Fibroblast of pulmonary artery (primary cell): ENCODE results near the gene PF4V1.

Source experiments
- DNase-seq: peaks from one replicate; pipeline ENCODE4 v3.0.0-alpha.2; 2010; ENCODE audit warnings: low read depth
- H3K4me3 ChIP-seq: replicated peaks from 2 replicates; pipeline ENCODE4 v1.5.1; 2011; ENCODE audit warnings: low read depth, mild to moderate bottlenecking, control low read depth, low read length, moderate library complexity
- TF ChIP-seq, protein P1 (sequence below): IDR thresholded peaks from 2 replicates; pipeline ENCODE4 v1.5.1; 2011; ENCODE audit warnings: mild to moderate bottlenecking, control low read depth, low read length, inconsistent platforms; ENCODE audit errors: missing control alignments

Gene PF4V1

DNA sequence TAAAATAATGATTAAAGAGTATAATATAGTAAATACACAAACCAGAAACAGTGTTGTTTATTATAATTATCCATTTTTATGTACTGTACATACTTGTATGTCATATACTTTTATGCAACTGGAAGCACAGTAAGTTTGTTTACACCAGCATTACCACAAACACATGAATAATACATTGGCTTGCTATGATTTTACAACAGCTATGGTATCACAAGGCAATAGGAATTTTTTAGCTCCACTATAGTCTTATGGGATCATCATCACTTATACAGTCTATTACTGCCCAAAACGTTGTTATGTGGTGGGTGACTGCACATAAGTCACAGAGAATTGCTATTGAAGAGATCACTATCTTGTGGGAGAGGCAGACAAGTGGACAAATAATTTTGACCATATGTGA, 1.8 kb upstream of the PF4V1 start:
- H3K4me3 ChIP-seq, result no peak overlapping the region
- TF ChIP-seq, protein P1, sequence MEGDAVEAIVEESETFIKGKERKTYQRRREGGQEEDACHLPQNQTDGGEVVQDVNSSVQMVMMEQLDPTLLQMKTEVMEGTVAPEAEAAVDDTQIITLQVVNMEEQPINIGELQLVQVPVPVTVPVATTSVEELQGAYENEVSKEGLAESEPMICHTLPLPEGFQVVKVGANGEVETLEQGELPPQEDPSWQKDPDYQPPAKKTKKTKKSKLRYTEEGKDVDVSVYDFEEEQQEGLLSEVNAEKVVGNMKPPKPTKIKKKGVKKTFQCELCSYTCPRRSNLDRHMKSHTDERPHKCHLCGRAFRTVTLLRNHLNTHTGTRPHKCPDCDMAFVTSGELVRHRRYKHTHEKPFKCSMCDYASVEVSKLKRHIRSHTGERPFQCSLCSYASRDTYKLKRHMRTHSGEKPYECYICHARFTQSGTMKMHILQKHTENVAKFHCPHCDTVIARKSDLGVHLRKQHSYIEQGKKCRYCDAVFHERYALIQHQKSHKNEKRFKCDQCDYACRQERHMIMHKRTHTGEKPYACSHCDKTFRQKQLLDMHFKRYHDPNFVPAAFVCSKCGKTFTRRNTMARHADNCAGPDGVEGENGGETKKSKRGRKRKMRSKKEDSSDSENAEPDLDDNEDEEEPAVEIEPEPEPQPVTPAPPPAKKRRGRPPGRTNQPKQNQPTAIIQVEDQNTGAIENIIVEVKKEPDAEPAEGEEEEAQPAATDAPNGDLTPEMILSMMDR, result no peak
- DNase-seq, result no peak

DNA sequence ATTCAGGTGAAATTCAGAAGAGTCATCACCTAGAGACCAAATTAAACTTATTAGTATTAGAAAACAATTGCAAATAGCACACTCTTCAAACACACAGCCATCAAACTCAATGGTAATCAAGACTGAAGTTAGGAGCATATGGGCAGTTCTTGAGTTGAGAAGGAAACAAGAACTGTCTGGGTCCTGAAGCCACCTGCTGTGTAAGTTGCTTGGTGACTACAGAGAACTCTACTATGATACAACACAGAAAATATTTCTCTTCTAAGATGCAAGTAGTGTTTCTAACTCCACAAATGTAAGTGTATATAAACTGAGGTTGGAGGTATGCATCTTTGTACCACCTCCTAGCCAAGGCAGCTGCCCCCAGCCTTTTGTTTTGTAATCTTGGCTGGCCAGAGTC, 325 bp upstream of the PF4V1 start:
- TF ChIP-seq, protein P1, result no peak
- H3K4me3 ChIP-seq, result no peak overlapping the region
- no peak for DNase-seq

DNA sequence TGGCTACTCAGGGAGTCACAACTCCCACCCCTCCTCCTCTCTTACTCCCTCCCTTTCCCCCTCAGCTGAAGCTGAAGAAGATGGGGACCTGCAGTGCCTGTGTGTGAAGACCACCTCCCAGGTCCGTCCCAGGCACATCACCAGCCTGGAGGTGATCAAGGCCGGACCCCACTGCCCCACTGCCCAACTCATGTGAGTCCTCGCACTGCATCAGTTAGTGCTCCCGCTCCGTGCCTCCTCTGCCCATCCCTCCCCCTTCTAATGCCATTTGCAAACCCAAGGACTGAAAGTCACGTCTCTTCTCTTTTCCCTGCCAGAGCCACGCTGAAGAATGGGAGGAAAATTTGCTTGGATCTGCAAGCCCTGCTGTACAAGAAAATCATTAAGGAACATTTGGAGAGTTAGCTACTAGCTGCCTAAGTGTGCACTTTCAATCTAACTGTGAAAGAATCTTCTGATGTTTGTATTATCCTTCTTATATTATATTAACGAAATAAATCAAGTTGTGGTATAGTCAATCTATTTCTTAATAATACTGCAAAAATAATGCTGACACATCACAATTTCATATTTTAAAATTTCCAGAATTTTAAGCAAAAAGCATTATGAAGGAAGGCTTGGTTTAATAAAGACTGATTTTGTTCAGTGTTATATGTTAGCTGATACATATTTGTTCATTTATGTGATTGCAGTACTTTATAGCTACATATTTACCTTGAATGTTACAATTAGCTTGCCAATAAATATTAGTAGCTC, 800 bp downstream of the PF4V1 start:
- TF ChIP-seq, protein P1, result no peak
- DNase-seq, result no peak
- H3K4me3 ChIP-seq, result no peak overlapping the region

DNA sequence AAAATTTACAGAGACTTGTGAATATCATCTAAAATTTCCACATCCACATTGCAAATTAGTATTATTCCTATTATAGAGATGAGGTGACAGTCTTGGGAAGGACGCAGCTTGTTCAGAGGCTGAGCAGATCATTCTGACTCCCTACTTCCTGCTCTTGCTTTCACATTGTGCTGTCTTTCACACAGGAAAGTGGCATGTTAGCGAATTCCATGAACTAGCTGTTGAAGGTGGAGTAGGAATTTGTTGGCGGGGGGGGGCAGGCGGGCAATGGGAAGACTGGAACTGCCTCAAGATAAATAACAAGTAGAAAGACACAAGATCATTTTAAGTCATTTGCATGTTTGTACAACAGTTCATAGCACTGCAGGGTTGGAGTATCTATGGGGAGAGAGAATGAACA, 2.3 kb downstream of the PF4V1 start:
- DNase-seq, result peak; percentile 58
- no peak overlapping the region for H3K4me3 ChIP-seq
- TF ChIP-seq, protein P1, result no peak

DNA sequence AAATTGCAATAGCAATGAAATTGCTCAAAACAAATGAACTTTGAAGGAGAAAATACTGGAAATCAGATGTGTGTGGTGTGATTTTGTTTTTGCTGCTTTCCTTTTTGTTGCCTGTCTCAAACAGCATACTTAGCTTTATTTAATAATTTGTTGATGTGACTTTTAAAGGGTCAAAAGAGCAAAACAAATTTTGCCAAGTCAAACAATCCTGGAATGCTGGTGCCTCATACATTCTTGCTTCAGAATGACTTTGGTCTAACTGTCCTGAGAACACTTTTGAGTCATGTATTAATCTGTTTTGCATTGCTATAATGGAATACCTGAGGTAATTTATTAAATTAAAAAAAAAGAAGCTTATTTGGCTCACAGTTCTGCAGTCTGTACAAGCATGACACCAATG, 3.4 kb downstream of the PF4V1 start:
- TF ChIP-seq, protein P1, result no peak
- no peak overlapping the region for H3K4me3 ChIP-seq
- peak; percentile 85 for DNase-seq

DNA sequence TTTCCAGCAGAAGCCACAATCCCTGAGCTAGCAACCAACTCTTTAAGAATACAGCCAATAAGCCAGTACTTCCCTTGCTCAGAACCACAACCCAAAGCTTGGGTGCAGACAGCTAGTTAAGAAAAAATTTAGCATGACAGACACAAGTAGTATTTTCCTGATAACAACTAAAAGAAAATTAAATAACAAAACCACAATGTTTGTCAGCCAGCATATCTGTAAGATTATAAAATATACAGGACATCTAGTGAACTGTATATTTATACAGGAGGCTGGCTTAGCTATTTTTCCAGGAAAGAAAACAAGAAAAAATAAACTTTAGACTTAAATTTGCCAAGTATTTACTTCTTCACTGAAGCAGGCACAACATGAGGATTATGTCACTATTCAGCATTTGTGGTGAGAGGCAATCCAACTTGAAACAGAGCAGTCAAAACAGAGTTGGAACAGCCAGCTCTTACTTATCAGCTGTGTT, 6.6 kb downstream of the PF4V1 start:
- peak; percentile 70 for DNase-seq
- TF ChIP-seq, protein P1, result no peak
- H3K4me3 ChIP-seq, result no peak overlapping the region

DNA sequence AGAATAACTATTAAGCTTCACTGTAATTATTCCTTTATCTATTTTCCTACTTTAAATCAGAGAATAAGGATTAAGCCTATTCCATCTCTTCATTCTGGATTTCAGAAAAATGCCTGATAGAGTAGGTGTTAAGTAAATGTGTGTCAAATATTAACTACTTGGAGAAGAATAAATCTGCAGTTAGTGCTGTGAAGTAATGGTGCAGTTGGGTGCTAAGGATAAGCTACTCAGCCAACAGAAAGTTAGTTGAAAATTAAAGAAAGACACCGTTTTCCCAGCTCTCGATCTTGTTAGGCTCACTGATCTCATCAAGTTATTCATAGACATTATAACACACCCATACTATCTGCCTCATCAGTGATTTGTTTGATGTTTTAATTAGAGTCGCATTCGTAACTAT, 7.1 kb downstream of the PF4V1 start:
- TF ChIP-seq, protein P1, result no peak
- DNase-seq, result no peak
- H3K4me3 ChIP-seq, result no peak overlapping the region
